Upper lobe of left lung (tissue), 4 donors: ENCODE results near the gene LRRC56.

Source experiments
- POLR2AphosphoS5 ChIP-seq, 2 donors: sonication (generic); formaldehyde crosslinking; IDR thresholded peaks; one replicate each; pipeline ENCODE4 v1.5.1; 2017; ENCODE audit warnings: antibody characterized with exemption in 2 of 2
- TF ChIP-seq, protein P1 (sequence below), 6 experiments: fragments of 450-650 bp in 4 of 6; fragments of 200-600 bp in 2 of 6; sonication (generic) in 2 of 6; IDR thresholded peaks; one replicate each; pipeline ENCODE4 v1.5.1; 2016 to 2019; ENCODE audit warnings: antibody characterized with exemption in 6 of 6

DNA sequence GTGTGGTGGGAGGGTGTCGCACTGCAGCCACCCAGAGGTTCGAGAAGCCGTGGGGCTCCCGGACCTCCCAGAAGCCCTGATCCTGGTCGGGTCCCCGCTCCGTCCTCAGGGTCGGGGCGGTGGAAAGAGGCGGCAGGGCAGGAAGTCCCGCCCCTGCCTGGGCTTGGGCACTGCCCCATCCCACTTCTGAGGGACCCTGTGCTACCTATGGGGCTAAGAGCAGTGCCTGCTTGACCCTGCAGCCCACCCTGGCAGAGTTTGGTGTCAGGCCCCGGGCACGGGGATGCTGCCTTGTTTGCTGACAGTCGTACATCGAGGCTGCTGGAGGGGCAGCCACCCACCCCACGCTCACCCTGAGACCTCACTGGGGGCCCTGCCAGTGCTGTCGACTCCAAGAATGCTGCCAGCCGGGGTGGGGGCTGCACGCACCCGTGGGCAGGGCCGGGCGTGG, 49.7 kb upstream of the LRRC56 start:
- no peak for TF ChIP-seq POLR2AphosphoS5 (IDR thresholded peaks at IDR 0.05)
- TF ChIP-seq, protein P1, sequence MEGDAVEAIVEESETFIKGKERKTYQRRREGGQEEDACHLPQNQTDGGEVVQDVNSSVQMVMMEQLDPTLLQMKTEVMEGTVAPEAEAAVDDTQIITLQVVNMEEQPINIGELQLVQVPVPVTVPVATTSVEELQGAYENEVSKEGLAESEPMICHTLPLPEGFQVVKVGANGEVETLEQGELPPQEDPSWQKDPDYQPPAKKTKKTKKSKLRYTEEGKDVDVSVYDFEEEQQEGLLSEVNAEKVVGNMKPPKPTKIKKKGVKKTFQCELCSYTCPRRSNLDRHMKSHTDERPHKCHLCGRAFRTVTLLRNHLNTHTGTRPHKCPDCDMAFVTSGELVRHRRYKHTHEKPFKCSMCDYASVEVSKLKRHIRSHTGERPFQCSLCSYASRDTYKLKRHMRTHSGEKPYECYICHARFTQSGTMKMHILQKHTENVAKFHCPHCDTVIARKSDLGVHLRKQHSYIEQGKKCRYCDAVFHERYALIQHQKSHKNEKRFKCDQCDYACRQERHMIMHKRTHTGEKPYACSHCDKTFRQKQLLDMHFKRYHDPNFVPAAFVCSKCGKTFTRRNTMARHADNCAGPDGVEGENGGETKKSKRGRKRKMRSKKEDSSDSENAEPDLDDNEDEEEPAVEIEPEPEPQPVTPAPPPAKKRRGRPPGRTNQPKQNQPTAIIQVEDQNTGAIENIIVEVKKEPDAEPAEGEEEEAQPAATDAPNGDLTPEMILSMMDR (IDR thresholded peaks at IDR 0.05) = no peak
